Cerebellar cortex (tissue), 1 donor: ENCODE data around the gene ST6GAL1.

ENCODE experiments used
- DNase-seq: peaks from one replicate; pipeline ENCODE4 v3.0.0-alpha.2; 2015; ENCODE audit warnings: low spot score

Gene ST6GAL1

DNA sequence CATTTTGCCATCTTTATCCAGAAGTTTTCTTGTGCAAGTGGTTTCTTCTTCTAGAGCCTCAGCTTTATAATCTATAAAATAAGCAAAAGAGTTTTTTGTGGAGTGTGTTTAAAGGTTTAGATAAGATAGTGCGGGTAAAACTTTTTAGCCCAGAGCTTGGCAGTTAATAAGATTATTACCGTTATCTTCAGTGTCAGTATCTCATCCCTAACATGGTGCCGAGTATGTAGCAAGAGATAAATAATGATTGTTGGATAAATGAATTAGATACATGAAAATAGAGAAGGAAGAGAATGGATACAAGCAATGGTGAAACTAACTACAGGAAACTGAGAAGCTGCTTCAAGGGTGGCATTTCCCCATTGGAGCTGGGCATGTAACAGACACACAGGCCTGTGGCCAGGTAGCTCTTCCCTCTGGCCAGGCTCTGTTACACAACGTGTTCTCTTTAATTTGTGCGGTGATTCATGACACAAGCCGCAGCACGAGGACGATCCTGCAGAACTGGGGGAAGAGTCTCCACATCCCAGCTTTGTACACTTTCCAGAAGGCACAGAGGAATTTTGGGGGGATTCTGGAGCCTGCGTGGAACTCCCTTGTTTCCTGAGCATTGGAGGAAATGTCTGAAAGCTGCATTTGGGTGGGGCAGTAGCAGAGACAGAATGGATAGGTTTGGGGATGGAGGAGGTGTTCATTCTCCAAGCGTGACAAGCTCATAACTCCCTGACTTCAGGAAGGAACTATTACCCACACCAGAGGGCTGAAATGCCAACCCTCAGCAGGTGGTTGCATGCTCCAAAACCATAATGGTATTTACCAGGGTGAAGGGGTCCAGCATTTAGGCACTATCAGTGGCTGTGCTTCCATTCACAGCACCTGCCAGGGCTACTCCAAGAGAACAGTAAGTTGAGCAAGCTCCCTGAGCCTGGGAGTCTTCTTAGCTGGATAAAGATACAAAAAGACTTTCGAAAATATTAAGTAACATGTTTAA, 14.2 kb upstream of the ST6GAL1 start:
- DNase-seq = no peak

DNA sequence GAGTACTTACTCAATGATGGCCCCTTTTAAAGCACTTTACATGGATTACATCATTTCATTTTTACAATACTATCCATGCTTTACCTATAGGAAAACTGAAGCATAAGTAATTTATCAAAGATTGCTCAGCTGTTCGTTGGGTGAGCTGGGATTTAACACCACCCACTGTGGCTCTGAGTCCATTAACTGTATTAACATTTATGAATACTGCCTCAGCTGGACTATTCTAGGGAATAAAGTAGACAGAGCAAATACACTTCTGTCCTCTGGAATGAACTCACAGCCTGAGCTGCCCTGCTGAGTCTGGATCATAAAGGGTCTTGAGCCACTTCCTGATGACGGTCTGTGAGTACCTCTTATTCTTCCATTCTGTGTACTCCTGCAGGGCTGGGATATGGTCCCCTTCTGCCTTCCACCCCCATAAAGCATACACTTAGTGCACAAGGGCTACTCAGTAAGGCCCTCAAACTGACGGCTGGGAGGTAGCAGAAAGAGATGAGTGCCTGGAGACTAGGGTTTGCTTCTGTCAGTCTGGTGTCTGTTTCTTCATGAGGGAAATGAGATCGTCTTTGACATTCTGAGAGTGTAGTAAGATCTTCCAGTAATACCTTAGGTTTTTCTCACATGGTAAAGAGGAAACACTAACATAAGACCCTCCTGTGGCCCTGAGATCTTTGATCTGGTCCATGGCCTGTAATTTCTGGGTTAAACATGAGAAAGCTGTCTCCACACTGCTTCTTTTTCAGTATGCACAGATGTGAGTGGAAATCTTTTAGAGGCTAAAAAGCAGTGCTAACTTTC, 12.6 kb upstream of the ST6GAL1 start:
- no peak for DNase-seq

DNA sequence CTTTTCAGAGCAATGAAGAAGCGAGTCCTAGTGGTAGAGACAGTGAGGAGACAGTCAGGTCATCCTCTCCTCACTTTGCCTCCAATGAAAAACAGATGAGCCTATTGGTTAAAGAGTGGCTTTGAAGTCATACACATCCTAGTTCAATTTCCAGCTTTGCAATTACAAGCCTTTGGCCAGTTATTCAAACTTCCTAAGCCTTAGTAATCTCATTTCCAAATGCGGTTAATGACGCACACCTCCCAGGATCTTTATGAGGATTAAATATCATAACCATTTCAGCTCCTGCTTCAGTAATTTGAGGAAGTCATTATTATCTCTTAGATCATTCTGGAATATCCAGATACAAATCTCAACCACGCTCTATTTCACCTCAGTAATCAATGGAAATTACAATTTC, 10.0 kb upstream of the ST6GAL1 start:
- no peak for DNase-seq

DNA sequence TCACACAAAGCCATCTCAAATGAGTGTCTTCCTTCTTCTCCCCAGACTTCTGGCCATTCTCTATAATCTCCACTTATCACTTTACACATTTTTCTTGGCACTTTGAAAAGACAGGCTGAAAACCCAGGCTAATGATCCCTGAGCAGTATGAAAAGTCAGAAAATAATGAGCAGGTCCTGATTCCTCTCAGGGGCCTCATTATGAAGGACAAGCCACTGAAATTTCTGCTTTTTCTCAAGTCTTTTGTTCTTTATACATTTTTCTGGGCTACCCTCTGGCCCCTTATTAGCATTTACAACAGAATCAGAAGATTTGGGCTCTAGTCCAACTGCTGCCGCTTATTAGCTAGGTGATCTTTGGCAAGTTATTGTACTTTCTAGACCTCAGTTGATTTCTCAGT, 9.5 kb upstream of the ST6GAL1 start:
- no peak for DNase-seq

DNA sequence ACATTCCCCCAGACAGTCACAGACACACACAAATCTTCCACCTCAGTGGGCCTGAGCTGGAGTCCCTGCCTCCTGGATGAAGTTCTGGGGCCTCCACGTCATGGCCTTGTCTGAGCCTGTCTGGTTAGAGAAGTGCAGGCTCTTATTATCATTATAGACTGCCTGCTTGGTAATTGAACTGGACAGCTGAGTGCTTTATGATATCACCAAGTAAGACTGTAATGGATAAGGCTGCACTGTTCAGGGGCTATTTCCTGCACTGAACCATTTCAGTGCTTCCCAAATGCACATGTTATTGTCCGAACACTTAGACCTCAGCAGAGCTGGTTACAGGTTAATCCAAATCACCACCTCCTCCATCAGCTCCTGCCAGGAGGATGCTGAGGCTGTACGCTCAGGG, 8.7 kb upstream of the ST6GAL1 start:
- no peak for DNase-seq

DNA sequence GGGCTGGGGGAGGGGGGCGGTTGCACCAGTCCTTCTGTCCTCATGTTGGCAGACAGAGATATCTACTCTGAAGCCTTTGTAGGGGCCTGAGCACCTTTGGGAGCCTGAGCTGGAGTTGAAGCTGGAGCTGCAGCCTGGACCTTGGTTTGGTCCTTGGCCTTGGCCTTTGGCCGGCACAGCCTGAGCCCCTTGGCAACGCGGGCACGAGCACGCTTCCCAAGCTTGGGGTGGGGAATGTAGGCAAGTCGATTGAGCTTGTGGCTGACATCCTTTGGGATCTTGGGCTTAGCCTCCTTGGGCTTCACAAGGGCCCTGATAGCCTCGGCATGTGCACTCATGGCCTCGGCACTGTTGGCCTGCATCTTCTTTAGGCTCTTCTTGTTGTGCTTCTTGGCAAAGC, 8.1 kb upstream of the ST6GAL1 start:
- DNase-seq = no peak

DNA sequence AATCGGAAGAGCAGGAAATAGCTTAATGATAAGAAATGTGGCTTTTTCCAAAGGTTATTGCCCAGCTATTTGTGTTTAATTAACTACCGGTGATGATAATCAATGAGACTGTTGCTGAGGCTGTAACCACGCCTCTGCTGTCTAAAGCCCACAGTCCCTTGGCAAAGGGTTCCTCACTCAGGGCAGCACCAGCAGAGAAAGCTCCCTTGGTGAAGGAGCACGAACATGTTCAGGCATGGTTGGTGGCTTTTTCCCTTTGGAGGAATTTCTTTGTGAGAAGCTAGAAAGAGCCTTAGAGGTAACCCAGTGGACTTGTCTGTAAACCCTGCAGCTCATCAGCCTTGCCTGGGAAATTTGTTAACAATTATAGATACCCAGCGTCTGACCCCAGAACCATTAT, 7.5 kb upstream of the ST6GAL1 start:
- no peak for DNase-seq

DNA sequence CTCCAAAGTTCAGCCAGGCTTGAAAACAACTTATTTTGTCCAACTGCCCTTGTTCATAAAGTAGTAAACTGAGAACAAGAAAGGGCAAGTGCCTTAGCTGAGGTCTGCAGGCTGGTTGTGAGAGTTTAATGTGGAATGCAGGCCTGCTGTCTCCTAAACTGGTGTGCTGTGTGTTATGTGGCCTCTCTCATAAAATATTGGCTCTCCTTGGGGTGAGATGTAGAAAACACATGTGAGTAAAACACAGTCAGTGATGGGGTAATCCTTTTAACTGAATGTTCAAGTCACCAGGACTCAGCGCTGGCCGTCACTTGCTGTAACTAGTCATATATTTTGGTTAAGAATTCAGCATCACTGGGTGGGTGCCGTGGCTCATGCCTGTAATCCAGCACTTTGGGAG, 7.1 kb upstream of the ST6GAL1 start:
- DNase-seq = no peak

DNA sequence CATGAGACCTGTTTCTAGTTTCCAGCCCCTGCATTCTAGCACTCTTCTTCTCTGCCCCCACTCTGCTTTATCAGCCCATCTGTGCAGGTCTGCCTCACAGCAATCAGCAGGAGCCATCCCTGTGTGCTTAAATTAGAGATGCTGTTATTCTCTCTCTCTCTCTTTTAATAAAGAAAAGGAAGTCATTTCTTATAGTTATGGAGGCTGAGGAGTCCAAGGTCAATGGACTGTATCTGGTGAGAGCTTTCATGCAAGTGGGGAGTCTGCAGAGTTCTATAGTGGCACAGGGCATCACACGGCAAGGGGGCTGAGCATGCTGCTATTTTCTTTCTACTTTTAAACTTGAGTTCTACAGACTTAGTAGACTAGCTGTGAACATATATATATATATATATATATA, 4.5 kb upstream of the ST6GAL1 start:
- DNase-seq = no peak

DNA sequence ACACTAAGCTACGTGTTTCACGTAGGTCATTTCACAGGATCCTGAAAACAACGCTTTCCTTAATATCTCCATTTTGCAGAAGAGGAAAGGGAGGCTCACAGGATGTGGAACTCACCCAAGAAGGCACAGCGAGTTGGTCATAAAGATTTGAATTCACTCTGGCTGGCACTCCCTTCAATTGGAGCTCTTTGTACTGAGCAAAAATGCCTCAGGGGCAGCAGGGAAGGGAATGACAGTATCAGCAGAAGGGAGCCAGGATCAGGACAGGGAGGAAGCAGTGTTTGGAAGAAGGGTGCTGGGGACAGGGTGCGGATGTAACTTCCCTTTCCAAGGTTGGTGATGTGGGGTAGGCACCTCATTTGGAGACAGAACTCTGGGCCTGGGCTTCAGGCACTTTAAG, 1.1 kb upstream of the ST6GAL1 start:
- no peak for DNase-seq

DNA sequence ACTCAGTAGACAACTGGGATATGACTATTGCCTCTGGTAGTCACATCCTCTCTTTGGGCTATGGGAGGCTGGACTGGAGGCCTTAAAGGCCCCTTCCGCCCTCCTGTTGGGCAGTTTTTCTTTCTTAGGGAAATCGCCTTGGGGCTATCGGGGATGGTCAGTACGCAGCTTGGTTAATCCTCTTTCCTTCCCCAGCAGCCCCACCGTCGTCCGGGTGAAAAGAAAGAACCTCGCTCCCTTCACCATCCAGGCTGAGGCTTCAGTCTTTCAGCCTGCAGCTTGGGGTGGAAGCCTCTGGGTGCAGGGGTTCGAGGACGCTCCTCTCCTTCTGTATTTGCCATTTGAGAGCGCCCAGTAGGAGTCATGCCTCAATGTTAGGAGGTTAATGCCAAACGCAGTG, 641 bp upstream of the ST6GAL1 start:
- no peak for DNase-seq

DNA sequence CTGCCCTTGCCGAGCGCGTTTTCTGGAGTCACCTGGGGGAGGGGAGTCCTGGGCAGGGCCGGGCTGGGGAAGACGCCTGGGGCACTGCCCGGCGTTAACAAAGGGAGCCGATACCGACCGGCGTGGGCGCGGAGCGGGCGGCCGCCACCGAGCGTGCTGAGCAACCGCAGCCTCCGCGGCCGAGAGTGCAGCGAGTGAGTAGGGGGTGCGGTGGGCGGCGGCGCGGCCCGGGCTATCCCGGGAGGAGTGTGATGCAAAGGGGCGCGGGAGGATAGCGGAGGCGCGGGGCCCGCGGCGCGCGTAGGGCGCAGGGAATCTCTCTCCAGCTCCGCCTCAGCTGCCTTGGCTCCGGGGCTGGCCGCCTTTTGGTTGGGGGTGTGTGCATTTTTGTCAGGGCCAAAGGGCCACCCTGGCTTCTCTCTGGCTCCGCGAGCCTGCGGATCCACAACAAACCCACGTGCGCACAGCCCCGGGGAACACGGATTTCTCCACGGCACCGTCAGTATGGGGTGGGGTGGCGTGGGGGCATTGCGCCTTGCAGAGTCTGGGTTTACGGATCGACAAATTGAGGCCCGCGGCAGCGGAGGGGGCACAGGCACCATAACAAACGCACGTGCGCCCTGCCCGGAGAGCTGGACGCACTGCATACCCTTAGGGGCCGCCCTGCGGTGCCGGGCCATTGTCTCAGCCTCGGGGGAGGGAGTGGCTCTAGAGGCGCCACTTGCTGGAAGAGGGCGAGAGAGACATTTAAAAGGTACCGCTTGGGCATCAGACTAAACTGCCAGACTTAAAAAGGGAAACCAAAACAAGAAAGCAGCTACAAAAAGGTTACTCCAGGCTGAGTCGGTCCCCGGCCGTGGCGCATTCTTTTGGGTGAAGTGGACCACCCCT, 560 bp downstream of the ST6GAL1 start:
- DNase-seq = peak; percentile 38

DNA sequence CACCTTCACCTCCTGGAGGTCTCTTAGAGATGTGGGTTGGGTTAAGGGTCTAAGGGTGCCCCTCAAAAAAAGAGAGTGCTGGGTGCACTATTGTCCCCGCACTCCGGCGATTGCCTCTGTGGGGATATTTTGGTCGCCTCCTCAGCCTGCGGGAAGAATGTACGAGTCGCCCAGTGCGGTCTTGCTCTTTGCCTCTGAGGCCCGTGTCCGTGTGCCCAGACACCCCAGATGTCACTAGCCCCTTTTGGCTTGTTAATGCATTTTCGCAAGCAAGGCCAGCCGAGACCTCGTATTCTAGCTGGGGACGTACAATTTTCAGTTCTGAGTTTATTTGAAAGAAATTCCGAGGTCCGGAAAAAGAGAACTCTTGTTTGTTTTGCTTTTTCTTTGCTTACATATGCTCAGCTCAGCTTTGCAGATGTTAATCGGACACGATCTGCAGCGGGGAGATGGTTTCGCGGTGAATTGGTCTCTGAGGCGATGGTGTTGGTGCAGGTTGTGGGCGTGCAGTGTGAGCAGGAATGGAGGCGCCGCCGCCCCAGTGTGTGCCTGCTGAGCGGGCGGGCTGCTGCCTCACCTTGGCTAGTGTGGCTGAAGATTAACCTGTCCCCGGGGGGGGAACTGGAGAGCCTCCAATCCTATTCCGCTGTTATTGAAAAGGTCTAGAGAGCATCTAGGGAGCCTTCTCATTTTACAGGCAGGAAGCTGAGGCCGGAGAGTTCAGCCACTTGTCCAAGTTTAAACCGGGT, 1.4 kb downstream of the ST6GAL1 start:
- no peak for DNase-seq

DNA sequence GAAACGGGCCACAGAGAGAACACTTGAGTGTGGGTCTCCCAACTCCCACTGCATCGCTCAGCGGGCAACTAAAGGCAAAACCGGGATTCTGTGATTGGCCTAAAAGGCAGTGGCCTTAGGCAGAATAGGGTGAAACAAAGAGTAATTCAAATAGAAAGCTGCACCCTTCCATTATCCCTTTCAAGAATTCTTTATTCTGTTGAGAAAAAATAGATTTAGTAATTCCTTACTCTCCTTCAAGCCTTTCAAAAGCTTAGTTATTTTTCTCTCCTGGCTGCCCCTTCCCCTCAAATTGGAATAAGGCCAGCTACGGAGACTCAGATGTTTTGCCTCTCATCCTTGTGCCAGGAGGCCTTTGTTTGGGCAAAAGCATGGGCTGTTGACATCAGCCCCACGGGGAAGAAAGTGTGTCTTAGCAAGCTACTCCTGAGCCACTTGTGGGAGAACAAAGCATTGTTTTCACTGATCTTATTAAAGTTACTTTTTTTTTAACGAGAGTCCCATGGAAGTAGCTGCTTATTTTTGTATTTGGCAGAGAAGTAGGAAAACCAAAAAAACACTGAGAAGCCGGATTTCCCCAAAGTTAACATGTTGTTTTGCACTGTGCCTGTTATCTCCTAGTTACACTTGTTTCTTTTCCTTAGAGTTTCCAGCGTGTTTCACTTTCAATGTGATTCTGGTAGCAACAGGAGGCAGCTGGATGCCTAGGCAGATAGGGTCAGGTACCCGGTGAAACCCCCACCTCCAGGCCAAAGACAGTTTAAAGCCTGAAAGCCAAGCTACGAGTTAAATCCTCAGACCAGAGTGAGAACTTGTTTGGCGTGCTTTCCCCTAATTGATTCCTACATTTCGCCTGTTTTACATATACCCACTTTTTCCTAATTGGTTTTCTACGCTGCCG, 2.2 kb downstream of the ST6GAL1 start:
- no peak for DNase-seq

DNA sequence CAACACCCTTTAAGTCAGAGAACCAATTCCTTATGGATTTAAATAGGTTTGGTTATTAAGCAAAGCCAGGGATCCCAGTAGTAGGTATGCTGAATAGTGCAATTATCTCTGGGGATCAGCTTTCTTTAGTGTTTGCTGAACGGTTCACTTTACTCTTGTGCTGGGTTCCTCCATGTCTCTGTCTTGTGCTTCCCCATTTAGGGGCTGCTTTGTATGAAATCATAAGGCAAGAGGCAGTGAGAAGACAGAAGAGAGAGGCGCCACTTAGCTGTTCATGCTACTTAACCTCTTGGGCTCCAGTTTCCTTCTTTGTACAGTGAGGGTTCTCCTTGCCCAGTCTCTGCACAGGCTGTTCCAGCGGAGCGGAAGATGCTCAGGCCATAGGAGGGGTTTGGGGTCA, 3.5 kb downstream of the ST6GAL1 start:
- no peak for DNase-seq

DNA sequence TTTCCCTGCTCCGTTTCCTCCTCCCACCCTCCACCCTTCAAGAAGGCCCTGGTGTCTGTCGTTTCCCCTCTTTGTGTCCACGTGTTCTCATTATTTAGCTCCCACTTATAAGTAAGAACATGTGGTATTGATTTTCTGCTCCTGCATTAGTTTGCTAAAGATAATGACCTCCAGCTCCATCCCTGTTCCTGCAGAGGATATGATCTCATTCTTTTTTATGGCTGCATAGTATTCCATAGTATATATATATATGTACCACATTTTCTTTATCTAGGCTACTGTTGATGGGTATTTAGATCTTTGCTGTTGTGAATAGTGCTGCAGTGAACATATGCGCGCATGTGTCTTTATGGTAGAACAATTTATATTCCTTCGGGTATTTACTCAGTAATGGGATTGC, 4.8 kb downstream of the ST6GAL1 start:
- DNase-seq = no peak

DNA sequence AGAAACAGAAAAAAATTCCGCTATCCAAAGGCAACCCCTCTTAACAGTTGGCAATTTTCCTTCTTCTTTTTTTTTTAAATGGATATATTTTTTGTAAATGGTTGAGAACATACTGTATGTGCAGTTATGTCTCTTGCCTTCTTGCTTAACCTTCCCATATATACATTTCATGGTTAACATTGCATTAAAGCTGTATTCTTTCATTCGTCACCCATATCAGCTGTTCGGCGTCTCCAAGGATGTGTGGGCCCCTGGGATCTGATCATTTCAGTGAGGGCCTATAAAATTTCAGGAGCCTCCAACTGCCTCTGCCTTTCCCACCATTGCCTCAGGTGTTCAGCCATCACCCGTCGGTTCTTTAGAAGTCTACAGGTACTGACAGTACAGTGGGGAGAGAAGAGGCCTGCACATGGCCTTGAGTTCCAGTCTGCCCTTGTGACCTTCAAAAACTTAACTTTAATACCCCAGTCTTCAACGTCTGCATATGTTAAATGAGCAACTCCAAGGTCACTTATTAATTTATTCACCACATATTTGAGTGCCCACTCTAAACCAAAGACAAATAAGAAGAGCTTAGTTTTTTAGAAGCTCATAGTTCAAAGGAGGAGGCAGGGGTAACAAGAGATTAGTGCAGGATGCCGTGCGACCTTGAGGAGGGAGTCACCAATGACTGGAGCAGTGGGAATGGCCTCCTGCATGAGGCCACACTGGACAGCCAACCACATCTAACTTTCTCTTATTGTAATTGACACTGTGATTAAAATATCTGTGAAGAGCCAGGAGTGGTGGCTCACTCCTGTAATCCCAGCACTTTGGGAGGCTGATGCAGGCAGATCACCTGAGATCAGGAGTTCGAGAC, 6.9 kb downstream of the ST6GAL1 start:
- no peak for DNase-seq

DNA sequence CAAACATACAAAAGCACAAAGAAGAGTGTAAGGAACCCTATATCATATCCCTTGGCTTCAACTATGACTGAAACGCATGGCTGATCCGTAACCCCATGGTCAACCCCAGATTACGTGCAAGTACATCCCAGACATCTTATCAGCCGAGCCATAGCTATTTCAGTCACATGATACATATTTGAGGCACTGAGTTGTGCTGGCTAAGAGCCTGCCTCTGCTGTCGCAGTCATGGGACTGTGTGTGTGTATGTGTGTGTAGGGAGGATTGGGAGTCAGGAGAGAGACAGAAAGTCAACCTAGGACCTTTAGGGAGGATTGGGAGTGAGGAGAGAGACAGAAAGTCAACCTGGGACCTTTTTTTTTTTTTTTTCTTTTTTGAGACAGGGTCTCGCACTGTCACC, 8.4 kb downstream of the ST6GAL1 start:
- DNase-seq = no peak

DNA sequence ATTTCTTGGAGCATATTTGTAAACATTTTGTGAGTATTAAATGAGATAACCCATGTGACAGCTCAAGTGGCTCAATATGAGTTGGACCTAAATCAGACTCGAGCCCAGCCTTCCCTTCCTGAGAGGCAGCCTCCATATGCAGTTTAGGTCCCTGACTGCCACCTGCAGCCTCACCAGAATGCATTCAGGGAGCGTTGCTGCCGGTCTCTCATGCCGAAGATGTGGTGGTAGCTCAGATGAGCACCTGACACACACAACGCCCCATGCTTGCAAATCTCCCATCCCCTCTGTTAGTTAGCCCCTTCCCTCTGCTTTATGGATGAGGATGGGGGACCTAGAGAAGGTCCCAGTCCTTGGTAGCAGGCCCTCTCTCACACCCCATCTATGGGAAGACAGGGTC, 9.2 kb downstream of the ST6GAL1 start:
- DNase-seq = no peak
